HG03060 (cell line): ENCODE data around the gene CLPTM1L.
"Not testable (repeated sequence)": the region's sequence is repeated elsewhere in the genome, so short reads cannot be mapped to it uniquely, and the experiment has no call there.

Source experiments
- ATAC-seq: cut with Tn5 transposase; IDR thresholded peaks from one replicate; pipeline ENCODE4 v1.9.1; 2021; ENCODE audit warnings: low read depth, moderate number of reproducible peaks; ENCODE audit not compliant: unreplicated experiment

CLPTM1L gene

GRCh38 chr5:1294206-1294834 is 50.6 kb downstream of the CLPTM1L start:
- ATAC-seq = no peak

GRCh38 chr5:1293416-1294205 is 51.3 kb downstream of the CLPTM1L start:
- no peak for ATAC-seq

- no peak for ATAC-seq
Observed at GRCh38 chr5:1292846-1293415, 52.0 kb downstream of the CLPTM1L start.

- no peak for ATAC-seq
Observed at GRCh38 chr5:1292139-1292538, 52.8 kb downstream of the CLPTM1L start.

GRCh38 chr5:1291611-1292080 is 53.3 kb downstream of the CLPTM1L start:
- no peak for ATAC-seq

- ATAC-seq = not testable (repeated sequence)
Observed at GRCh38 chr5:1290956-1291355, 53.9 kb downstream of the CLPTM1L start.

GRCh38 chr5:1289559-1289958 is 55.3 kb downstream of the CLPTM1L start:
- not testable (repeated sequence) for ATAC-seq

- ATAC-seq = no peak
Observed at GRCh38 chr5:1288439-1289335, 56.2 kb downstream of the CLPTM1L start.

GRCh38 chr5:1285883-1286291 is 59.0 kb downstream of the CLPTM1L start:
- ATAC-seq = no peak

- ATAC-seq = no peak
Observed at GRCh38 chr5:1285141-1285540, 59.8 kb downstream of the CLPTM1L start.

- ATAC-seq = not testable (repeated sequence)
Observed at GRCh38 chr5:1284336-1284970, 60.4 kb downstream of the CLPTM1L start.

GRCh38 chr5:1283729-1284041 is 61.2 kb downstream of the CLPTM1L start:
- not testable (repeated sequence) for ATAC-seq

- not testable (repeated sequence) for ATAC-seq
Observed at GRCh38 chr5:1282993-1283728, 61.7 kb downstream of the CLPTM1L start.

GRCh38 chr5:1282131-1282992 is 62.5 kb downstream of the CLPTM1L start:
- ATAC-seq = no peak

GRCh38 chr5:1281038-1281882 is 63.6 kb downstream of the CLPTM1L start:
- no peak for ATAC-seq

- no peak for ATAC-seq
Observed at GRCh38 chr5:1280177-1281037, 64.5 kb downstream of the CLPTM1L start.
